Activated CD8-positive, alpha-beta T cell treated with anti-CD3 and anti-CD28 coated beads for 36 hours (primary cell): ENCODE results near the gene KLK14. TPM values are rescaled to one million over a fixed set of nuclear protein-coding genes. Genes with fewer than 3 reads are reported as not detected.

Experiments
- ATAC-seq: fragments of 200-7000 bp; cut with Tn5 transposase; one replicate; pipeline ENCODE4 v1.10.0; 2021; ENCODE audit warnings: mild to moderate bottlenecking, moderate library complexity
- CTCF ChIA-PET: fragments of 350-600 bp; sonication (Branson Sonifier 250); formaldehyde crosslinking; loops from one replicate; lab custom pipeline; 2021; ENCODE audit warnings: antibody characterized with exemption; lab: Charles Lee
- POLR2A ChIA-PET: fragments of 350-600 bp; sonication (Branson Sonifier 250); formaldehyde crosslinking; loops from one replicate; lab custom pipeline; 2021; ENCODE audit warnings: antibody characterized with exemption; lab: Charles Lee
- DNase-seq: peaks from one replicate; pipeline ENCODE4 v3.0.0-alpha.2; 2020
- H3K27ac Mint-ChIP-seq: one replicate; pipeline ENCODE4 v1.8.0; 2021; ENCODE audit warnings: mild to moderate bottlenecking, mixed read lengths
- H3K27me3 Mint-ChIP-seq: one replicate; pipeline ENCODE4 v1.8.0; 2021; ENCODE audit warnings: mixed read lengths
- H3K36me3 Mint-ChIP-seq: one replicate; pipeline ENCODE4 v1.8.0; 2021; ENCODE audit warnings: low read depth, mixed read lengths
- H3K4me1 Mint-ChIP-seq: one replicate; pipeline ENCODE4 v1.8.0; 2021; ENCODE audit warnings: low read depth, mixed read lengths
- H3K4me3 Mint-ChIP-seq: one replicate; pipeline ENCODE4 v1.8.0; 2021; ENCODE audit warnings: mild to moderate bottlenecking, moderate library complexity, mixed read lengths
- H3K9me3 Mint-ChIP-seq: one replicate; pipeline ENCODE4 v1.8.0; 2021; ENCODE audit warnings: mixed read lengths
- intact Hi-C: fragments of 100-400 bp; cut with micrococcal nuclease; formaldehyde crosslinking; loops from one replicate; pipeline ENCODE4 v1.10.0; 2022
- total RNA-seq, 2 experiments: library from RNA; stranded (reverse); gene quantifications; one replicate each; pipeline ENCODE4 v1.2.3, GENCODE V29; 2021
- TF ChIP-seq, protein P1 (sequence below): fragments of 200-600 bp; IDR thresholded peaks from one replicate; pipeline ENCODE4 v1.8.0; 2022; ENCODE audit warnings: antibody characterized with exemption, mild to moderate bottlenecking

Gene KLK14
- total RNA-seq, 2 experiments from 2014 or later: 0.32 to 0.43 TPM

DNA sequence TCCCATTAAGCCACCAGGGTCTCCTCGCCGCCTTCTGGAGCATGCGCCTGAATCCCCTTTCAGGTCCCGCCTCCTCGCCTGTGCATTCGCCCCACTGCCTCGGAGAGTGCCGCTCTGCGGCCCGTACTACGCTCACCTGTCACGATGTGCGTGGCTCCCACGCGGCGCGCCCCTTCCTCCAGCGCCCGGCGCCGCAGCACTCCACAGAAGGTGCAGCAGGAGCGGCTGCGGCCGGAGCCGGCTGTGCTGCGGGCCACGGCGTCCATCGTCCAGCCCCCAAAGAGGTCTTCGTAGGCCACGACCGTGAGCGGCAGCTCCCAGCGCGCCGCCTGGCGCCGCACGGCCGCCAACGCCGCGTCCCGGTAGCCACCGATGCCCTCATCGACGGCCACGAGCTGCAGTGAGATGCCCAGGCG lies 21.2 kb upstream of the KLK14 start:
- Mint-ChIP-seq H3K4me3 (no peak overlapping the region), H3K9me3 (no peaks in the 10 kb centered on the region), H3K27me3 (no peaks in the 10 kb centered on the region), H3K4me1 (peaks cover 37% of the 10 kb centered on the region), H3K27ac (no peak overlapping the region), H3K36me3 (peaks cover 30% of the 10 kb centered on the region)
- TF ChIP-seq, protein P1, sequence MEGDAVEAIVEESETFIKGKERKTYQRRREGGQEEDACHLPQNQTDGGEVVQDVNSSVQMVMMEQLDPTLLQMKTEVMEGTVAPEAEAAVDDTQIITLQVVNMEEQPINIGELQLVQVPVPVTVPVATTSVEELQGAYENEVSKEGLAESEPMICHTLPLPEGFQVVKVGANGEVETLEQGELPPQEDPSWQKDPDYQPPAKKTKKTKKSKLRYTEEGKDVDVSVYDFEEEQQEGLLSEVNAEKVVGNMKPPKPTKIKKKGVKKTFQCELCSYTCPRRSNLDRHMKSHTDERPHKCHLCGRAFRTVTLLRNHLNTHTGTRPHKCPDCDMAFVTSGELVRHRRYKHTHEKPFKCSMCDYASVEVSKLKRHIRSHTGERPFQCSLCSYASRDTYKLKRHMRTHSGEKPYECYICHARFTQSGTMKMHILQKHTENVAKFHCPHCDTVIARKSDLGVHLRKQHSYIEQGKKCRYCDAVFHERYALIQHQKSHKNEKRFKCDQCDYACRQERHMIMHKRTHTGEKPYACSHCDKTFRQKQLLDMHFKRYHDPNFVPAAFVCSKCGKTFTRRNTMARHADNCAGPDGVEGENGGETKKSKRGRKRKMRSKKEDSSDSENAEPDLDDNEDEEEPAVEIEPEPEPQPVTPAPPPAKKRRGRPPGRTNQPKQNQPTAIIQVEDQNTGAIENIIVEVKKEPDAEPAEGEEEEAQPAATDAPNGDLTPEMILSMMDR: no peak
- ChIA-PET POLR2A (no interaction called here), CTCF (no interaction called here)
- intact Hi-C loops: no loop called here
- DNase-seq (no peak), ATAC-seq (no peak)

DNA sequence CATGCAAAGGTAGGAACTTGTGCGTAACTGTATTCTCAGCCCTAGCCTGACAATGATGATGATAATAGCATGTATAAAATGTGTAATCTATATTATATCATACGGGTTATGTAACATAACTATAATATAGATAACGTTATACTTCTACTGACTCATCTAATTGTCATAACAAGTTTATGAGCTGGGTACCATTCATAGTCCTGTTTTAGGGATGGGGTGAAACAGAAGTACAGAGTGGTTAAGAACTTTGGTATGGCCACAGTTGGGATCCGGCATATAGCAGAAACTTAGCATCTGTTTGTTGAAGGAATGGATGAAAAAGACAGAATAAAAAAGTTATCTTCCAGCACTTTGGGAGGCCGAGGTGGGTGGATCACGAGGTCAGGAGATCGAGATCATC lies 20.3 kb upstream of the KLK14 start:
- intact Hi-C loops: no loop called here
- no peaks in the 10 kb centered on the region for H3K27me3 Mint-ChIP-seq
- ATAC-seq (no peak), DNase-seq (no peak)
- CTCF ChIA-PET: no interaction called here
- TF ChIP-seq, protein P1: no peak
- peaks cover 33% of the 10 kb centered on the region for H3K4me1 Mint-ChIP-seq
- H3K4me3 Mint-ChIP-seq: no peak overlapping the region
- no peaks in the 10 kb centered on the region for H3K9me3 Mint-ChIP-seq
- POLR2A ChIA-PET: no interaction called here
- H3K36me3 Mint-ChIP-seq: peaks cover 30% of the 10 kb centered on the region
- H3K27ac Mint-ChIP-seq: no peak overlapping the region

DNA sequence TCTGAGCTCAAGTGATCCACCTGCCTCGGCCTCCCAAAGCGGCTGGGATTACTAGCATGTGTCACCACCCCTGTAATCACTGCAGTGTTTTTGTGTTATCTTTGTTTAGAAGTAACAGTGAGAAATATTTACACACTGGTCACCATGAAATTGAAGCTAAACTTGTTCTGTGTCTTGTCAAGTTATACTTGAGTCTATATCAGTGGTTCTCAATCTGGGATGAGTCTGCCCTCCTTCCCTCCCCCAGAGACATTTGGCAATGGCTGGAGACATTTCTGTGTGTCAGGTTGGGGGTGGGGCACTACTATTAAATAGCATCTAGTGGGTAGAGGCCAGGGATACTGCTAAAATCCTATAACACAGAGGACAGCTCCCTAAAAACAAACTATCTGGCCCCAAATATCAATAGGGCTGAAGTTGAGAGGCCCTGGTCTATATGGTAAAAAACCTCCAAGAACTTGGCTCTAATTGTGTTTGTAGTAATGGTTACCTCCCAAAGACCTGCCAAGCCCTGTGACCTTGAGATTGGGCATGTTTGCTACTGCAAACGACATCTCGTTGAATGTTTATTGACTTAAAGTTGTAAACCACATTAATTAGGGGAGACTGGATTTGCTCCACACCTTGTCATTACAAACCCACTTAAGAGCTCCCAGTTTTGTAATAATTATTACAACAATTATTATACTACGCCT lies 18.6 kb upstream of the KLK14 start:
- Mint-ChIP-seq H3K36me3 (peaks cover 36% of the 10 kb centered on the region), H3K9me3 (no peaks in the 10 kb centered on the region), H3K4me3 (no peak overlapping the region), H3K27me3 (no peaks in the 10 kb centered on the region), H3K27ac (no peak overlapping the region), H3K4me1 (peaks cover 34% of the 10 kb centered on the region)
- CTCF ChIA-PET: interaction anchor here (0.8 kb wide), 1 partner anchor 30 kb away, joined by 3 read pairs; no protein-coding TSS in a partner anchor
- POLR2A ChIA-PET: interaction anchor here (0.6 to 0.8 kb wide), 2 partner anchors 44 to 84 kb away, joined by 3 read pairs; no protein-coding TSS in a partner anchor
- TF ChIP-seq, protein P1: no peak
- intact Hi-C loops: no loop called here
- DNase-seq: no peak
- ATAC-seq: no peak

DNA sequence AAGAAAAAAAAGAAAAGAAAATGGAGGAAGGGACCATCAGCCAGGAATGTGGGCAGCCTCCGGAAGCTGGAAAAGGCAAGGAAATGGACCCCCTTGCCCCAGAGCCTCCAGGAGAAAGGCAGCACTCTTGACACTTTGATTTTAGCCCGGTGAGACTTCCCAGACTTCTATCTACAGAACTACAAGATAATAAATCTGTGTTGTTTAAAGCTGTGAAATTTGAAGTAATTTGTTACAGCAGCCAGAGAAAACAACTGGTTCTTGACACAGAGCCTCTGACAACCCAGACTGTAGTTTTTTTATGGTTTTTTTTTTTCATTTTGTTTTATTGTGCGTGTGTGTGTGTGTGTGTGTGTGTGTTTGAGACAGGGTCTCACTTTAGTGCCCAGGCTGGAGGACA lies 17.9 kb upstream of the KLK14 start:
- Mint-ChIP-seq H3K27me3 (no peaks in the 10 kb centered on the region), H3K27ac (no peak overlapping the region), H3K36me3 (peaks cover 40% of the 10 kb centered on the region), H3K9me3 (no peaks in the 10 kb centered on the region), H3K4me3 (no peak overlapping the region), H3K4me1 (peaks cover 27% of the 10 kb centered on the region)
- TF ChIP-seq, protein P1: no peak
- no peak for DNase-seq
- ATAC-seq: no peak
- intact Hi-C loops: no loop called here
- ChIA-PET POLR2A (interaction anchor here (0.6 kb wide), 1 partner anchor 83 kb away, joined by 3 read pairs; no protein-coding TSS in a partner anchor), CTCF (no interaction called here)

DNA sequence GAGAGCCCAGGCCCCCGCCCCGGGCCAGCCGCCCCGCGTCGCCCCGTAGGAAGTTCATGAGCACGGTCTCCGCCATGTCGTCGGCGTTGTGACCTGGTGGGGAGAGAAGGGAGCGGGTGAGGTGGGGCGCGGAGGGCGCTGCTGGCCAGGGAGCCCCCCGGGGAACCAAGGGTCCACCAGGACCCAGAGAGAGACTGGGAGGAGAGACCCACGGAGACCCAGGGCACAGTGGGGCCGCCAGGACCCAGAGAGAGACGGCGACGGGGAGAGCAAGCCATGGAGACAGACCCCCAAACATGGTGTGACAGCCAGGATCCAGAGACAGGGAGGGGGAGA lies 16.3 kb upstream of the KLK14 start:
- peak overlapping the region; percentile 41 for H3K4me3 Mint-ChIP-seq
- TF ChIP-seq, protein P1: no peak
- H3K36me3 Mint-ChIP-seq: peaks cover 31% of the 10 kb centered on the region
- CTCF ChIA-PET: no interaction called here
- peaks cover 17% of the 10 kb centered on the region for H3K4me1 Mint-ChIP-seq
- H3K27me3 Mint-ChIP-seq: no peaks in the 10 kb centered on the region
- no peak for DNase-seq
- peak overlapping the region; percentile 34 for H3K27ac Mint-ChIP-seq
- ATAC-seq: no peak
- POLR2A ChIA-PET: no interaction called here
- intact Hi-C loops: no loop called here
- H3K9me3 Mint-ChIP-seq: no peaks in the 10 kb centered on the region
